OCI-LY7 (cell line): ENCODE measurements around the gene ZNF609. TPM values are rescaled to one million over a fixed set of nuclear protein-coding genes. Genes with fewer than 3 reads are reported as not detected.

ENCODE experiments used
- BruUV-seq: library from RNA; stranded (reverse); fragments of 400-500 nt; replicated peaks from 2 replicates; lab custom pipeline; 2021; lab: Mats Ljungman, UMichigan
- CTCF ChIA-PET: fragments of 300-600 bp; sonication (Branson Sonifier 250); formaldehyde crosslinking; loops from one replicate; lab custom pipeline; 2022; ENCODE audit warnings: antibody characterized with exemption; ENCODE audit not compliant: unreplicated experiment; lab: Charles Lee
- POLR2A ChIA-PET: fragments of 300-600 bp; sonication (Branson Sonifier 250); formaldehyde crosslinking; loops from one replicate; lab custom pipeline; 2022; ENCODE audit warnings: antibody characterized with exemption; lab: Charles Lee
- DNase-seq: peaks from one replicate; pipeline ENCODE4 v3.0.0-alpha.2; 2015; ENCODE audit warnings: low spot score
- H2AFZ ChIP-seq: fragments of 200-600 bp; sonication (generic), shearing (Covaris generic); 2 replicates; pipeline ENCODE4 v1.6.1; 2014; ENCODE audit warnings: mild to moderate bottlenecking, antibody characterized with exemption, low read length, moderate library complexity
- H3K27ac ChIP-seq: fragments of 200-600 bp; sonication (generic); 2 replicates; pipeline ENCODE4 v1.5.1; 2014; ENCODE audit warnings: mixed run types, low read depth, mild to moderate bottlenecking, moderate library complexity, low read length, inconsistent platforms; ENCODE audit not compliant: poor library complexity, severe bottlenecking
- H3K36me3 ChIP-seq: fragments of 200-600 bp; sonication (generic); 2 replicates; pipeline ENCODE4 v1.6.1; 2014; ENCODE audit warnings: mild to moderate bottlenecking, antibody characterized with exemption, low read length, moderate library complexity, mixed read lengths; ENCODE audit not compliant: insufficient read depth
- H3K4me1 ChIP-seq: fragments of 200-600 bp; sonication (generic); 2 replicates; pipeline ENCODE4 v1.5.1; 2014; ENCODE audit warnings: mild to moderate bottlenecking, low read length; ENCODE audit not compliant: insufficient read depth, poor library complexity, severe bottlenecking
- H3K4me2 ChIP-seq: fragments of 200-600 bp; sonication (generic); 2 replicates; pipeline ENCODE4 v1.6.1; 2014; ENCODE audit warnings: mild to moderate bottlenecking, low read length
- H3K4me3 ChIP-seq: fragments of 200-600 bp; sonication (generic); 2 replicates; pipeline ENCODE4 v1.5.1; 2014; ENCODE audit warnings: mild to moderate bottlenecking, low read depth, low read length; ENCODE audit not compliant: poor library complexity, severe bottlenecking
- H3K79me2 ChIP-seq: fragments of 200-600 bp; sonication (generic); 2 replicates; pipeline ENCODE4 v1.6.1; 2016; ENCODE audit warnings: low read depth, mild to moderate bottlenecking, low read length, moderate library complexity, mixed read lengths; ENCODE audit not compliant: insufficient read depth
- H3K9me2 ChIP-seq: fragments of 200-600 bp; sonication (generic); 2 replicates; pipeline ENCODE4 v1.6.1; 2016; ENCODE audit warnings: mild to moderate bottlenecking, low read length, mixed read lengths; ENCODE audit not compliant: insufficient read depth
- H3K9me3 ChIP-seq: fragments of 200-600 bp; sonication (generic); 2 replicates; pipeline ENCODE4 v1.6.1; 2014; ENCODE audit warnings: mild to moderate bottlenecking, mixed run types, low read length, mixed read lengths
- H4K20me1 ChIP-seq: fragments of 200-600 bp; sonication (generic); 2 replicates; pipeline ENCODE4 v1.6.1; 2014; ENCODE audit warnings: mild to moderate bottlenecking, antibody characterized with exemption, low read length, moderate library complexity, mixed read lengths; ENCODE audit not compliant: insufficient read depth
- EZH2phosphoT487 ChIP-seq: fragments of 200-600 bp; sonication (generic); IDR thresholded peaks from 2 replicates; pipeline ENCODE4 v1.6.1; 2018; ENCODE audit warnings: low read depth, borderline replicate concordance, mild to moderate bottlenecking, mixed run types, antibody characterized with exemption, low read length, moderate library complexity, mixed read lengths
- intact Hi-C: fragments of 100-400 bp; cut with micrococcal nuclease; formaldehyde crosslinking; loops from one replicate; pipeline ENCODE4 v1.10.0; 2022; ENCODE audit not compliant: unreplicated experiment
- total RNA-seq, 2 experiments: library from RNA; depleted of rRNA in 1 of 2; stranded (reverse); fragments of >200 nt in 1 of 2; shearing (Covaris generic) in 1 of 2; gene quantifications; 2 replicates each; pipeline ENCODE4 v1.2.3, GENCODE V29; 2014 to 2022
- TF ChIP-seq, protein P1 (sequence below): fragments of 200-600 bp; sonication (generic); conservative IDR thresholded peaks from 2 replicates; pipeline ENCODE4 v1.5.1; 2014; ENCODE audit warnings: mild to moderate bottlenecking, antibody characterized with exemption, low read length, moderate library complexity, mixed read lengths

ZNF609 gene
- total RNA-seq, 2 experiments from 2014 or later = 17.2 to 35.1 TPM

DNA sequence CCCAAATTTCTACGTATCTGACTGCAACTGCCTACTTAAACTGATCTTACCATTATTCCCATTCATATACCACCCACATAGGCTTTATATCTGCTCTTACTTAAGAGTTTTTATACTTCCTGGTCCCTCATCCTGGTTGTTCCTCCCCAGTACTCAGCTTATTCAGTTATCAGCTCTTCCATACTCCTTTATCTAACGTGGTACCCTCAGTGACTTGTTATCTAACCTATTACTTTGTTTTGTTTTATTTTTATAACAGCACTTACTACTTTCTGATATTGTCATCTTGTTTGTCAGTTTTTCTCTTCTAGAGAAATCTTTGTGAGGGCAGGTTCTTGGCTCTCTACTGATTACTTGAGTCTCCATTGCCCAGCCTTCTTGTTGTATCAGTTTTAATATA, 100.6 kb downstream of the ZNF609 start:
- BruUV-seq = no TSS peak
- H3K9me2 ChIP-seq = no peaks in the 10 kb centered on the region
- intact Hi-C loops = no loop called here
- H4K20me1 ChIP-seq = no peaks in the 10 kb centered on the region
- H3K4me2 ChIP-seq = no peak overlapping the region
- no peaks in the 10 kb centered on the region for H3K4me1 ChIP-seq
- H3K36me3 ChIP-seq = peaks cover 13% of the 10 kb centered on the region
- TF ChIP-seq, protein P1, sequence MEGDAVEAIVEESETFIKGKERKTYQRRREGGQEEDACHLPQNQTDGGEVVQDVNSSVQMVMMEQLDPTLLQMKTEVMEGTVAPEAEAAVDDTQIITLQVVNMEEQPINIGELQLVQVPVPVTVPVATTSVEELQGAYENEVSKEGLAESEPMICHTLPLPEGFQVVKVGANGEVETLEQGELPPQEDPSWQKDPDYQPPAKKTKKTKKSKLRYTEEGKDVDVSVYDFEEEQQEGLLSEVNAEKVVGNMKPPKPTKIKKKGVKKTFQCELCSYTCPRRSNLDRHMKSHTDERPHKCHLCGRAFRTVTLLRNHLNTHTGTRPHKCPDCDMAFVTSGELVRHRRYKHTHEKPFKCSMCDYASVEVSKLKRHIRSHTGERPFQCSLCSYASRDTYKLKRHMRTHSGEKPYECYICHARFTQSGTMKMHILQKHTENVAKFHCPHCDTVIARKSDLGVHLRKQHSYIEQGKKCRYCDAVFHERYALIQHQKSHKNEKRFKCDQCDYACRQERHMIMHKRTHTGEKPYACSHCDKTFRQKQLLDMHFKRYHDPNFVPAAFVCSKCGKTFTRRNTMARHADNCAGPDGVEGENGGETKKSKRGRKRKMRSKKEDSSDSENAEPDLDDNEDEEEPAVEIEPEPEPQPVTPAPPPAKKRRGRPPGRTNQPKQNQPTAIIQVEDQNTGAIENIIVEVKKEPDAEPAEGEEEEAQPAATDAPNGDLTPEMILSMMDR = no peak
- TF ChIP-seq EZH2phosphoT487 = no peak
- no peak for DNase-seq
- H3K4me3 ChIP-seq = no peak overlapping the region
- no peaks in the 10 kb centered on the region for H3K9me3 ChIP-seq
- ChIA-PET CTCF (no interaction called here), POLR2A (interaction anchor here (0.5 kb wide), 1 partner anchor 10 kb away, joined by 5 read pairs; no protein-coding TSS in a partner anchor)
- H3K27ac ChIP-seq = no peak overlapping the region
- peaks cover 8% of the 10 kb centered on the region; the same call in 1 of the 2 replicates for H3K79me2 ChIP-seq
- no peak overlapping the region for H2AFZ ChIP-seq

DNA sequence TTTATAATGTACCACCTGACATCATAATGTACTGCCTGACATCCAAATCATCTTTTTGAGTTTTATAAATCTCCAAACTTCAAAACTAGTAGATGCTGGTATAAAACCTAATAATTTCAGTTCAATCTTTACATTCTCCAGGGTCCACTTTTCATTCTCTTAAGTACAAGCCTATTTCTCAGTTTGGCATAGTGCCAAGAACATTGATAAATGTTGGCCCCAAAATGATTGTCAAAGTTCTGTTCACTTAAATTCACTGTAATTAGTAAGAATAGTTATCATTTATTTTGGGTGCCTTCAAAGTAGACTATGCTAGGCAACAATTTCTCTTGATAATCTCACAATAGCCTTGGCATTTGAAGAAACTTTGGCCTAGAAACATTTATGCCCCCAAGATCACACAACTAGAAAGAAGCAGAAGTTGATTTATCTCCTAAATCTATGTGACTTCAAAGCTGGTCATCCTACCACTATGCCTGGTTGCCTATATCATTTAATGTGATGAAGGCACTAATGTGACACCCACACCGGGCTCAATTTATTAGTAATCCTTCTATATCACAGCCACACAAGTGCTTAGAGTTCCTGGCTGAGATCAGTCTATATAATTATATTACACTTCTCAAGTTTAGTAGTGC, 101.7 kb downstream of the ZNF609 start:
- Histone ChIP-seq H2AFZ (no peak overlapping the region), H3K4me3 (no peak overlapping the region), H4K20me1 (no peaks in the 10 kb centered on the region), H3K36me3 (peaks cover 13% of the 10 kb centered on the region), H3K79me2 (no peaks in the 10 kb centered on the region; the same call in 1 of the 2 replicates), H3K4me2 (no peak overlapping the region), H3K4me1 (peaks cover 5% of the 10 kb centered on the region), H3K9me2 (no peaks in the 10 kb centered on the region), H3K9me3 (no peaks in the 10 kb centered on the region), H3K27ac (no peak overlapping the region)
- DNase-seq = no peak
- TF ChIP-seq, protein P1 = no peak
- TF ChIP-seq EZH2phosphoT487 = no peak
- ChIA-PET CTCF (no interaction called here), POLR2A (no interaction called here)
- BruUV-seq = no TSS peak
- intact Hi-C loops = no loop called here

DNA sequence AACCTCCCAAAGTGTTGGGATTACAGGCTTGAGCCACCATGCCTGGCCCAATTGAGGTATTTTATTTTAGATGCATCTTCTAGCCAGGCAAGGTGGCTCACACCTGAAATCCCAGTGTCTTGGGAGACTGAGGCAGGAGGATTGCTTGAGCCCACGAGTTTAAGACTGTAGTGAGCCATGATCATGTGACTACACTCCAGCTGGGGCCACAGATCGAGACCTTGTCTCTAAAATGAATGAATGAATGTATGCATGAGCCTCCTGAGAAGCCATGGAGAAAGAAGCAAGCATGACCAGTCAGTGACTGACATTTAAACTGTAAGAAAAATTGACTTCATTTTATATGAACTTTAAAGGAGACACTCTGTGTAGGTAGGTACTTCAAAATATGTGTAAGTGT, 105.7 kb downstream of the ZNF609 start:
- Histone ChIP-seq H3K4me3 (no peak overlapping the region), H4K20me1 (peaks cover 6% of the 10 kb centered on the region; the same call in 1 of the 2 replicates), H3K79me2 (peaks cover 5% of the 10 kb centered on the region; the same call in 1 of the 2 replicates), H3K4me1 (peaks cover 8% of the 10 kb centered on the region), H3K27ac (no peak overlapping the region), H2AFZ (no peak overlapping the region), H3K9me3 (no peaks in the 10 kb centered on the region), H3K9me2 (no peaks in the 10 kb centered on the region), H3K4me2 (no peak overlapping the region), H3K36me3 (peaks cover 11% of the 10 kb centered on the region)
- no TSS peak for BruUV-seq
- TF ChIP-seq, protein P1 = no peak
- TF ChIP-seq EZH2phosphoT487 = no peak
- ChIA-PET POLR2A (interaction anchor here (0.6 to 1.7 kb wide), 3 partner anchors 8 to 65 kb away, joined by 3 to 7 read pairs (median 3); no protein-coding TSS in a partner anchor), CTCF (no interaction called here)
- intact Hi-C loops = no loop called here
- no peak for DNase-seq
